ENCODE results near the gene REN.

Gene REN

GRCh38 chr1:204190212-204191211 is 24.4 kb upstream of the REN start:
- no peak for FAIRE-seq

- no peak for FAIRE-seq
Measured at GRCh38 chr1:204188959-204189639, 23.0 kb upstream of the REN start.

GRCh38 chr1:204186597-204186996 is 20.5 kb upstream of the REN start:
- FAIRE-seq = no peak

GRCh38 chr1:204181116-204181515 is 15.0 kb upstream of the REN start:
- FAIRE-seq = no peak

GRCh38 chr1:204180133-204180532 is 14.0 kb upstream of the REN start:
- FAIRE-seq = no peak

GRCh38 chr1:204178487-204179281 is 12.5 kb upstream of the REN start:
- no peak for FAIRE-seq

- FAIRE-seq = no peak
Measured at GRCh38 chr1:204177133-204177532, 11.0 kb upstream of the REN start.

GRCh38 chr1:204176049-204176448 is 9.9 kb upstream of the REN start:
- no peak for FAIRE-seq

GRCh38 chr1:204174958-204175357 is 8.8 kb upstream of the REN start:
- no peak for FAIRE-seq

- FAIRE-seq = no peak
Measured at GRCh38 chr1:204172404-204173029, 6.4 kb upstream of the REN start.

- no peak for FAIRE-seq
Measured at GRCh38 chr1:204171751-204172178, 5.6 kb upstream of the REN start.

- no peak for FAIRE-seq
Measured at GRCh38 chr1:204170494-204171155, 4.5 kb upstream of the REN start.

GRCh38 chr1:204169858-204170257 is 3.7 kb upstream of the REN start:
- no peak for FAIRE-seq

GRCh38 chr1:204167730-204168129 is 1.6 kb upstream of the REN start:
- FAIRE-seq = no peak

- no peak for FAIRE-seq
Measured at GRCh38 chr1:204162494-204163074, 3.6 kb downstream of the REN start.

- no peak for FAIRE-seq
Measured at GRCh38 chr1:204161609-204162493, 4.3 kb downstream of the REN start.

- FAIRE-seq = no peak
Measured at GRCh38 chr1:204157962-204158361, 8.2 kb downstream of the REN start.

GRCh38 chr1:204155881-204156280 is 10.3 kb downstream of the REN start:
- FAIRE-seq = no peak

GRCh38 chr1:204154568-204155255 is 11.4 kb downstream of the REN start:
- no peak for FAIRE-seq

- no peak for FAIRE-seq
Measured at GRCh38 chr1:204153667-204154066, 12.5 kb downstream of the REN start.
